CD4-positive, alpha-beta T cell treated with Interleukin-17A for 1 hour (primary cell): ENCODE results near the gene USO1.
"Not testable (repeated sequence)": the region's sequence is repeated elsewhere in the genome, so short reads cannot be mapped to it uniquely, and the experiment has no call there.

Source experiments
- DNase-seq: peaks from one replicate; pipeline ENCODE4 v3.0.0-alpha.2; 2020

Gene USO1, protein sequence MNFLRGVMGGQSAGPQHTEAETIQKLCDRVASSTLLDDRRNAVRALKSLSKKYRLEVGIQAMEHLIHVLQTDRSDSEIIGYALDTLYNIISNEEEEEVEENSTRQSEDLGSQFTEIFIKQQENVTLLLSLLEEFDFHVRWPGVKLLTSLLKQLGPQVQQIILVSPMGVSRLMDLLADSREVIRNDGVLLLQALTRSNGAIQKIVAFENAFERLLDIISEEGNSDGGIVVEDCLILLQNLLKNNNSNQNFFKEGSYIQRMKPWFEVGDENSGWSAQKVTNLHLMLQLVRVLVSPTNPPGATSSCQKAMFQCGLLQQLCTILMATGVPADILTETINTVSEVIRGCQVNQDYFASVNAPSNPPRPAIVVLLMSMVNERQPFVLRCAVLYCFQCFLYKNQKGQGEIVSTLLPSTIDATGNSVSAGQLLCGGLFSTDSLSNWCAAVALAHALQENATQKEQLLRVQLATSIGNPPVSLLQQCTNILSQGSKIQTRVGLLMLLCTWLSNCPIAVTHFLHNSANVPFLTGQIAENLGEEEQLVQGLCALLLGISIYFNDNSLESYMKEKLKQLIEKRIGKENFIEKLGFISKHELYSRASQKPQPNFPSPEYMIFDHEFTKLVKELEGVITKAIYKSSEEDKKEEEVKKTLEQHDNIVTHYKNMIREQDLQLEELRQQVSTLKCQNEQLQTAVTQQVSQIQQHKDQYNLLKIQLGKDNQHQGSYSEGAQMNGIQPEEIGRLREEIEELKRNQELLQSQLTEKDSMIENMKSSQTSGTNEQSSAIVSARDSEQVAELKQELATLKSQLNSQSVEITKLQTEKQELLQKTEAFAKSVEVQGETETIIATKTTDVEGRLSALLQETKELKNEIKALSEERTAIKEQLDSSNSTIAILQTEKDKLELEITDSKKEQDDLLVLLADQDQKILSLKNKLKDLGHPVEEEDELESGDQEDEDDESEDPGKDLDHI

DNA sequence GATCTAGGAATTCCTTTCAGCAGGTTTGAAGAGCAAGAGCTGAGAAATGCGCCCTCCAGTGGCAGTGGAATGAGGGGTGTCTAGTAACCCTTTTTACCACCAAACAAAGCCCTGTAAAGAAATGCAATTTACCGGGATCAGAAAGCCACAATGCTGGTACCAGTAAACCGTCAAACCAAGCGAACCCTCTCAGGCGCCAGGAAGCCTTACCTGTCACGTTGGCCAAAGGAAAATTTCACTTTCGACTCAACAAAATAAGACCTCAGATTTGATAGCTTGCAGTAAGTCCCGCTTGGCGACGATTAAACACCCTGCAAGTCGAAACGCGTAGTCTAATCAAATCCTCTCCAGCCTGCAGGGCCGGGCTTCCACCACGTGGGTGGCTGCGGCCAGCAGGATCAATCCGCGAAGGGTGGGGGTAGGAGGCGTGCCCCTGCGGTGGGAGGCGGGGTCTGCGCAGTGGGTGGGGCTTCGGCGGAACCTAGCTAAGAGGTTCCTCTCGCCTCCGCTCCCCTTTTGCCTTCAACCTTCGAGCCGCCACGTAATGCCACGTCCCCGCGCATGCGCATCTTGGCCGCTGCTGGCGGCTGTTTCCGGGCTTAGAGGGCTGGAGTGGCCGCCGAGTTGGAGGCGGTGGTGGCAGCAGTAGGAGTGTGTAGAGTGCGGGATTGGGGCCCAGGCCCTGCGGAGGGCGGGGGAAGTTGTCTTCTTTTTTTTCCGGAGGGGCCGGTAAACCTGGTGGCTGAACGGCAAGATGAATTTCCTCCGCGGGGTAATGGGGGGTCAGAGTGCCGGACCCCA is at the start of gene USO1:
USO1 (plus strand) TSS at position 512 of the 801 bp plus-strand sequence; CDS start at position 755, 243 bp downstream.
- DNase-seq: peak; percentile 100

DNA sequence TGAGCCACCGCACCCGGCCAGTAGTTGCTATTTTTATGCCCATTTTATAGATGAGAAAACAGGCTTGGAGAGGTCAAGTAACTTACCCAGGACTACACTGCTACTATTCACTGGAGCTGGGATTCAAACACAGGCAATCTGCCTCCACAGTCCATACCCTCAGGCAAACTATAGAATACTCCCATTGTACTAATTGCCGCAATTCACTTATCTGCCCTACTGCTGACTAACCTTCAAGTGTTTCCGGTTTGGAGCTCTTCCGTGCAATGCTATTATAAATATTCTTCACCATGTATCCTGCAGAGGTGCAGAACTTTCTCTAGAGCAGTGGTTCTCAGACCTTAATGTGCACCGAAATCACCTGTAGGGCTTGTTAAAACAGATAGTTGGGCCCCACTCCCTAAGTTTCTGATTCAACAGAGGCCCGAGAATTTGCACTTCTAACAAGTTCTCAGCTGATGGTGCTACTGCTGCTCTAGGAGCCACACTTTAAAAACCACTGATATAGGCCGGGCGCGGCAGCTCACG is 49.3 kb upstream of the USO1 start:
- no peak for DNase-seq

DNA sequence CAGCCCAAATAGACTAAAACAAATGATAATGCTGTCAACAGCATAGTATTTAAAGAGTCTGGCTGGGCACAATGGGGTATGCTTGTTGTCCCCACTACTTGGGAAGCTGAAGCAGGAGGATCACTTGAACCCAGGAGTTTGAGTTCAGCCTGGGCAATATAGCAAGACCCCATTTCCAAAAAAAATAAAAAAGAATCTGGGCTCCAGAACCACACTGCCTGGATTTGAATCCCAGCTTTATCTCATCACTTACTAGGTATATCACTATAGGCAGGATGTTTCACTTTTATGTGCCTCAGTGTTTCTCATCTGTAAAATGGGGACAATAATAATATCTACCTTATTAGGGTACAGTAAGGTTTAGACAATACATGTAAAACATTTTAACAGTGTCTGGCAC is 45.9 kb upstream of the USO1 start:
- DNase-seq: no peak

DNA sequence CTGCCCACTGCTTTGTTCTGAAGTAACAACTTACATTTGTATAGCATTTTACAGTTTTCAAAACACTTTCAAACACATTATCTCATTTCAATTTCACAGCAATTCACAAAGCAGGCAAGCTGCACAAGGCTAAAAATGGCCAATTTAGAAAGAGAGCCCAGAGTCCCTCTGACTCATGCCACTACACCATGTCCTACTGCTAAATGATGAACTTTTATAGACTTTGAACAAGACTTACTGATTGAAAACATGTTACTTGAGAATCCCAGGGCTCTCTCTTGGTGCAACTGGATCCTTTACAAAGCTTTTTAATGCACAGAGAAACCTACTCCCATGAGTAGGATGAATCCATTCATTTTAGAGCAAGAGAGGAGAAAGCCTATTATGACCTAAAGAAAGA is 45.4 kb upstream of the USO1 start:
- DNase-seq: no peak

DNA sequence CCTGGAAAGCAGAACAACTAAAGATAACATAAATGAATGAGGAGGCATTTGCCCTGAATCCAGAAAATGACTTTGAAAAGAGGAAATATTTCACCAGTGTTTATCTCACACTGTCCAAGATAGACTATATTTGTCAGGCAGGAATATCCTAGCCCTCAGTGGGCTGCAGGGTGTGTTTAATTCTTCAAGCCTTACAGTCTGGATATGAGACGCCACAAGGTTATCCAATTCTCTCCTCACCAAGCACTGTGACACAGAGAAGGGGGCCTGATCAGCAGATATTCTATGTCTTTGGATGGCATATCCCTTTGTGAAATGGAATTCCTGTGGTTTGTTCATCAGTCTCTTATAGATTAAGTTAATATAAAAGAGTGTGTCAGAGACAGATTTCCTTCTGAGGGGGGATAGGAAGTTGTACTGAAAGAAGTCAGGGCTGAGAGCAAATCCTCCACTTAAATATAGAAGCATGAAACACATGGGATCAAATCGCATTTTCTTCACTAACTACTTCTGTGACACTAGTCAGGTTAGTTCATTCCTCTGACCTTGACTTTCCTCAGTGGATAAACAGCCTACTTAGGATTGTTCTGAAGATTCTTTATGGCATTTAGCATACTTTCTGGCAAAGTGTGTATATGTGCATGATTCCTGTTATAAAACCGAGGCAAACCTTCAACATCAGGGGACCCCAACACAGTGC is 44.4 kb upstream of the USO1 start:
- no peak for DNase-seq

DNA sequence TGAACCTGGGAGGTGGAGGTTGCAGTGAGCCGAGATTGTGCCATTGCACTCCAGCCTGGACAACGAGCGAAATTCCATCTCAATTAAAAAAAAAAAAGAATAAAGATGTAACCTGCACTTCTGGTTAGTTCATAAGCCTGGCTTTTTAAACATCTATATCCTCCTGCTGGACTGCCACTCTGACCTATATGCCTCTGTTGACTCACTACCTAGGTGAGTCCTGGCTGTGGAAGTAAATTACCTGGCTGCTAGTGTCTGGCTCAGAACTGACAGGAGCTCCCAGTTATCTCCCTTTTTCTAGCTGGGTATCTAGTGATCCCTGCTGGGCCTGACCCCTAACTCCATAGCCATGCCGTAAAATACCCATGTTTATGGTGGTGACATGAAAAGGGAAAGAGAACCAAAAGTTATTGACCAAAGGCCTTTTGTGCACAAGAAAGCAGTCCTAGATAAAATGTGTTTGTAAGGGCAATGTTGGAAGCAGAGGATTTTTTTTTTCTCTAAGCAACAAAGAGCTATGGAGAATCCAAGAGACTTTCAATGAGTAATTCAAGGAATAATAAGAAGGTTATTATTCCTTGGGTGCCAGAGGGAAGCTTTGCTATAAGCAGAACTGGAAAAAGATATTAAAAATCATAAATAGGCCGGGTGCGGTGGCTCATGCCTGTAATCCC is 40.8 kb upstream of the USO1 start:
- no peak for DNase-seq

DNA sequence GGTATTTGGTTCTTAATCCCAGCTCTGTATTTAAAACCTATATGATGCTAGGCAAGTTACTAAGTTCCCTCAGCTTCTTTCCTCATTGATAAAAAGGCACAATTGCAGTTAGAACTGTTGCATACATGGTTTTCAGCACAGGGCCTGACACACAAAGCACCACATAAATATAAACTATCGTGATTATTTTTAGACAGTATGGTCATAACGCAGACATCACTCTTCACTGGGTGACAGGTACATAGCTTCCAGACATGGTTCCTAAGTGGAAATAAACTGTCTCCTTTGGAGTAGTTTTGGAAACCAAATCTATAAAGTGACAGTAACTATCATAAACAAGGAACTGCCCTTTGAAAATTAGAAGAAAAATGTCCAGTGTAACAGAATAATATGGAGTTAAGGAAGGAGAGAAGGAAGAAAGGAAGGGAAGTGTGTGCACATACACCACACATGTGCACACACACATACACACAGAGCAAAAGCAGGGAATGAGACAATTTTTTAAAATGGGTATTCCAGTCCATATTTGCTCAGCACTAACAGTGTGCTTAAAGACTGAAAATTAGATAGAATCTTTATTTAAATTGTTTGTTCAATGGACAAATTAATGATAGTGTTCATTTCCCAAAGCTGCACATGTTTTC is 38.7 kb upstream of the USO1 start:
- DNase-seq: no peak

DNA sequence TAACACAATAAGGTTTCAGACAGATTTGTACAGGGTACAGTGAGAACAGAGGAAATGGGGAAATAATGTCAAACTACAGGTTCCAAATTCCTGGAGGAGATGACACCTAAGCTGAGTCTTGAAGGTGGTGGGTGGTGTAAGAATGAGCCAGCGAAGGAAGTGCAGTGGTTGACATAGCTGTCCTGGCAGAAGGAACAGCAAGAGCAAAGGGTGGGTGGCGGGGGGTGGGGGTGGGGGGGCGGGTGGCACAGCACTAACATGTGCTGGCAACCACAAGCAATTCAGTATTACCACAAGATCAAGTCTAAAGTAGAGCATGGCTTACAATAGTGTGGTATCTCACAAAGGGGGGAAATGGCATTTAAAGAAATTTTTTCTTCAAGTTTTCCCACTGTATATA is 38.0 kb upstream of the USO1 start:
- peak; percentile 45 for DNase-seq

DNA sequence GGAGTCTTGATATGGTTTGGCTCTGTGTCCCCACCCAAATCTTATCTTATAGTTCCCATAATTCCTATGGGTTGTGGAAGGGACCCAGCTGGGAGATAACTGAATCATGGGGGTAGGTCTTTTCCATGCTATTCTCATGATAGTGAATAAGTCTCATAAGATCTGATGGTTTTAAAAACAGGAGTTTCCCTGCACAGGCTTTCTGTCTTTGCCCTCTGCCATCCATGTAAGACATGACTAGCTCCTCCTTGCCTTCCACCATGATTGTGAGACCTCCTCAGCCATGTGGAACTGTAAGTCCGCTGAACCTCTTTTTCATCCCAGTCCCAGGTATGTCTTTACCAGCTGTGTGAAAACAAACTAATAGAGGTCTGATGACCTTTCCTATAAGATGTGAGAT is 37.3 kb upstream of the USO1 start:
- DNase-seq: not testable (repeated sequence)

DNA sequence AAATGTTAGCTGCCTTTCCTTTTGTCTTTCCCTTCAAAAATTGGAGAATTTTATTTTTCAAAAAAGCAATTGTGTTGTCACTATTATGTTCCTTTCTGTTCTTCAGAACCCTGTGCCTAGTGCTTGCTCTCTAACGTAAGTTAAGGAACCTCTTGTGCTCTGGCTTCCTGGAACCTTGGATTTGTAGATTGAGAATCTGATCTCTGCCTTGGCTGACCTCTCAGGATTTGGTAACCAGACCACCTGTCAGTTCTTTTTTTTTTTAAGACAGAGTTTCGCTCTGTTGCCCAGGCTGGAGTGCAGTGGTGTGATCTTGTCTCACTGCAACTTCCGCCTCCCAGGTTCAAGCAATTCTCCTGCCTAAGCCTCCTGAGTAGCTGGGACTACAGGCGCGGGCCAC is 32.3 kb upstream of the USO1 start:
- DNase-seq: not testable (repeated sequence)

DNA sequence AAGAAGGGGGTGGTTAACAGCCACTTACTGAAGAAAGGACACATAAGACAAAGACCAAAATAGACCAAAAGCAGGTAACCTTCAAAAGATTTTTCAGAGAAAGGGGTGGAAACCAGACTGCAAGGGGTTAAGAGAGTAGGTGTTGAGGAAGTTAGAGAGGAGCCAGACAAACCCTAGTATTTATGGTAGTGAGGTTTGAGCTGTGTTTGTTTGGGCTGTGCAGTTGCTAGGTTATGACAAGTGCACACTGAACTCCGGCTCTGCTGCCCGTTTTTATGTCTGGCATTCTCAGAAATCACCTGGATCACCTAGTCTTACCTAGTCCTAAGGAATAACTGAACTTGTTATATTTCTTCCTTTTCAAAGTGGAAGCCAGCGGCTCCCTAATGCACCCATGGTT is 28.3 kb upstream of the USO1 start:
- peak; percentile 54 for DNase-seq

DNA sequence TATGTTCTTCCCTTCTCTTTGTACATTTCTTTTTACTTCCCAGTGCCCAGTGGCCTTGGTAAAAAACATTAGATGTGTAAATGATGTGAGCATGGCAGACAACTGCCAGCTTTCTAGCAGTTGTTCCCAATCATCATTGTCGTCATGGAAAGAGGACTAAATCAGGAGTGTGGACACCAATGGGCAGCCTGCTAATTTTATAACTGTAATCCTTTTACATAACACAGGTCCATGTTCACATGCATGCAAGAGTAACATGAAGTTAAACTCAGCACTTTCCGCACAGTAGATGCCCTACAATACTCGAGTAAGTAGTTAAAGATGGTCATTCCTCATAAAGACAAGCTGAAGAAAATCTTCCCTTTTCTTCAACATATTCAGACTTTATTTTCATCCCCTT is 27.8 kb upstream of the USO1 start:
- no peak for DNase-seq

DNA sequence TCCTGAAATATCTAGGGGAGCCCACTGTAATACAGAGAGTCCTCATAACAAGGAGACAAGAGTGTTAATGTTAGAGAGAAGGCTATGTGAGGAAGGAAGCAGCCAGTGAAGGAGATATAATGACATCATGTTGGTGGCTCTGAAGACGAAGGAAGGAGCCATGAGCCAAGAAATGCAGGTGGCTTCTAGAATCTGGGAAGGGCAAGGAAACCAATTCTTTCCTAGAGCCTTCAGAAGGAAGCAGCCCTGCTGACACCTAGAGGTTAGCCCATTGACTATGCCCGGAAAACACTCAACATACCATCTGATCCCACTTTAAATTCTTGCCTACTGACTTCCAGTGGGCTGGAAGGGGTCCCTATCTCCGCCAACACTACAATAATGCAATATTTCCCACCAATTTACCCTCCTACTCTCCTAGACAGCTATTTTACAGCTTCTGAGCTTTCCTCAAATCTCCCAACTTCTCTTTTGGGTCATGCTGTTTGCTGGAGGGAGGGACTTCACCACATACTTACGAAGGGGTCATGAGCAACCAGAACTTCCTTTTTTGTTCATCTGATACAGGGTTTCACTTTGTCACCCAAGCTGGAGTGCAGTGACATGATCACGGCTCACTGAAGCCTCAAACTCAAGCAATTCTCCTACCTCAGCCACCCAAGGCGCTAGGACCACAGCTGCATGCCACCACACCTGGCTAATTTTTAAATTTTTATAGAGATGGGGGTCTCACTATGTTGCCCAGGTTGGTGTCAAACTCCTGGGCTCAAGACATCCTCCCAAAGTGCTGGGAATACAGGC is 26.0 kb upstream of the USO1 start:
- peak; percentile 41 for DNase-seq

DNA sequence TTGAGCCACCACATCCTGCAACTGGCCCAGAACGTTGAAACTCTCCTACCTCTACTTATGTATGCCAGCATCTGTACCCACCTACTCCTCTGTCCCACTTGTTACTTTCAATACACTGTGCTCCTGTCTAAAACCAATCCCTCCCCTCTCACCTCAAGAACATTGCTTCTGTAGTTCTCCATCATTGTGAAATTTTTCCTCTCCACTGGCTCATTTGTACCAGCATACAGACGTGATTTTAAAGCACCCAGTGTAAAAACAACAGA is 25.5 kb upstream of the USO1 start:
- no peak for DNase-seq

DNA sequence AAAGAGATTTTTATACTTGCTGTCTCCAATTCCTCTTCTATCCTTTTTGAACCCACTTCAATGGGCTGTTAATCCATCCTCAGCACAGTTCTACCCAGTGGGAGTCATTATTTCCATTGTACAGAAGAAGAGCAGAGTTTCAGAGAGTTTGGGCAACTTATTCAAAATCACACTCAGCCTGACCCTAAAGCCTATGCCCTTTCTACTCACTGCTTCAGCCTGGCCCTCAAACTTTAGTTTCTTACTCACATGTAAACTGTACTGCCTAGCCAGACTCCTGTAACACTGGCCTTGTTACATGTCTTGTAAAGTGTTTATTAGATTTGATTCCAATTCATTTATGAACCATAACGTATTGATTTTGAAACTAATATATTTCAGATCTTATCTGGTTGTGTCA is 25.1 kb upstream of the USO1 start:
- no peak for DNase-seq

DNA sequence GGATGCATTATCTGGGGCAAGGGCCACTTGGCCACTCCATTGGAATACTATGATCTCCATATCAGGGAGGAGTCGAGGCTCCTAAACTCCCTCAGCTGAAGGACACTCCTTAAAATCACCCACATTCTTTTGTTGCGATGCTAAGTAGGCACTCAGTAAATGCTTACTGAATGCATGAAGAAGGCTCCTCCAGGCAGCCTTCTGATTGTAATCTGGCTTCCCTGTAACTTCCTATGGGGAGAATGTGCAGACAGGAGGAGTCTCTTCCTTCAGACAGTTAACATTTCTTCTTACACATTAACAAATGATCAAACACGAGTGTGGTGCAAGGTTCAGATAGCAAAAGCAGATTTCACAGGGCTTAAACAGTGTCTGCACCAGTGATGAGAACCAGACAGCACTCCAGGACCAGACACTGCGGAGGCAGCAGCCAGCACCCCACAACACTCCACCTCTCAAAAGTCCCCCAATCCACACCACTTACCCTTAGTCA is 21.4 kb upstream of the USO1 start:
- DNase-seq: no peak

DNA sequence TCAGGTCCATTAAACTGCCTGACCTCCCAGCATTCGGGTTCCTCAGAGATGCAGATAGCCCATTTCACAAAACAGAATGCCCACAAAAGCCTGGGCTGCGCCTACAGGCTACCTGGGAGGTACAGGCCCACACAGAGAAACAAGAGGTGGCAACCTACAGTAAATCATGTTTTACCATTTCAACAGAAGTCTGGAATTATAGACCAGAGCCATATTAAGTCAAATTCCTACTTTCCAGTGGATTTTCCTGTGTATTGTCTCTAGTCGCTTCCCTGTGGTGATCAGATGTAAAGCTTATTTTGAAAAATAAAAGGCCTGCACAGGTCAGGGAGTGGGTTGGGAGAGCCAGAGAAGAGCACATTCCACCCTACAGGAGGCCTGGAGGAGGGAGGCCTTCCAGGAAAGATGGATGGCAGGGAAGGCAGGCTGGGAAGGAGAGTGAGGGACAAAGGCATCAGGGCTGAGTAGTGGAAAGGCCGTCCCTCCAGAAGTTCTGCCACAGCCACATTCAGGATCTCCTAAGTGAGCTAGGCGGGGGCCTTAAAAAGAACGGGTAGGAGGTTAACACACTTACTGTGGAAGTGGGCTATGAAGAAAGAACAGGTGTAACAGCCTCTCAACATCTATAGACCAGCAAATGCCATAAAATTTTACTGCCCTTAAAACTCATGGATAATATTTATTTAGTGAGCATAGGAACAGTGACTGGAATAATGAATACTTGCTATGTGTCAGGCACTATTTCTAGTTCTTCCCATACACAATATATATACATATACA is 19.0 kb upstream of the USO1 start:
- no peak for DNase-seq

DNA sequence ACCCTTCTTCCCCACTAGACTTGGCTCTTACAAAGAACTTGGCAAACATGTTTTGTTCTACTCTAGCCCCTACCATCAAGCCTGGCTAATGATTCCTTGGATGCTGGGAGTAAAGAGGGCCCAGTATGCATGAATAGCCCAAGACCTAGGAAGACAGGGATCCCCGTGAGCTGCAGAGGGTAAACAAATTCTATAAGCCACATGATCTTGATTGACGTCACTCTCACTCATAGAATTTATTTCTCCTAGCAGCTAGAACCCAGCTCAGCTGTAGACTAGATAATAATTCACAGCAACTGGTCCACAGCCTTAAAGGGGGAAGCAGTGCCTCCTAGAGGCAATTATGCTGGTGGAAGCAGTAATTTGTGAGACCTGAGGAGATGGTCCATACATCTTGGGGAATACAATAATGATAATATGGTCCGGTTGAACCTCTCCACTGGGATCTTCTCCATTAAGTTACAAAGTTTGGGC is 16.1 kb upstream of the USO1 start:
- DNase-seq: peak; percentile 74

DNA sequence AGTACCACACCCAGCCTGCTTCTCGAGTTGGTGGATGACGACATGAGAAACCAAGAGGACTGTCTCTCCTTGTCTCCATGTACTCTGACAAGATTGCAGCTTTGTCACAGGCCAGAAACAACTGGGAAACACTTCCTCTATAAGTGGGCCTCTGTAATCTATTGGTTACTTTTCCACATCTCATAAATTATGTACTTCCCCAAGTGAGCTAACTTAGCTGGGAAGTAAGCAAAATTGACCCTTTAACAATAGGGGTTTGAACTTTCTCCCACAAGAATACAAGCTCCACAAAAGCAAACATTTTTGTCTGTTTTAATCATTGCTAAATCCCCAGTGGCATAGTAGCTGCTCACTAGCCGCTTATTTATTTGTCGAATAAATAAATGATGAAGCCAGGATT is 14.1 kb upstream of the USO1 start:
- no peak for DNase-seq
